Mammary epithelial cell (primary cell): Measurements from ENCODE around the gene RASGRP4.

Source experiments
- CTCF ChIP-seq, 2 donors: IDR thresholded peaks in 1 of 2; conservative IDR thresholded peaks in 1 of 2; 2 replicates each; pipeline ENCODE4 v1.5.1; 2011 to 2012; ENCODE audit warnings: inconsistent platforms in 2 of 2, low read length in 2 of 2, mild to moderate bottlenecking in 2 of 2, control low read depth in 1 of 2, low read depth in 1 of 2; ENCODE audit not compliant: insufficient read depth in 1 of 2; ENCODE audit errors: extremely low read depth in 1 of 2
- EZH2 ChIP-seq: IDR thresholded peaks from 2 replicates; pipeline ENCODE4 v1.6.1; 2012; ENCODE audit warnings: low read length, inconsistent platforms, borderline replicate concordance

GRCh38 chr19:38452430-38453366, 26.7 kb upstream of the RASGRP4 start:
- TF ChIP-seq CTCF (conservative IDR thresholded peaks at IDR 0.05 in 1 of 2, IDR thresholded peaks at IDR 0.05 in 1 of 2; ENCODE audit: extremely low read depth in 1 of 2, insufficient read depth in 1 of 2, low read depth in 1 of 2, low read length in 2 of 2) (no peak), EZH2 (no peak)
